Suprapubic skin (tissue), 4 donors: Measurements from ENCODE around the gene ZNF784. TPM values are rescaled to one million over a fixed set of nuclear protein-coding genes. Genes with fewer than 3 reads are reported as not detected.

Experiments used
- DNase-seq, 2 donors: peaks; one replicate each; pipeline ENCODE4 v3.0.0-alpha.2; 2019; ENCODE audit warnings: low spot score in 2 of 2
- H3K27ac ChIP-seq: fragments of 200-600 bp; sonication (generic); one replicate; pipeline ENCODE4 v1.5.1; 2019
- H3K27me3 ChIP-seq: fragments of 200-600 bp; sonication (generic); one replicate; pipeline ENCODE4 v1.5.1; 2019
- H3K36me3 ChIP-seq: fragments of 200-600 bp; sonication (generic); one replicate; pipeline ENCODE4 v1.5.1; 2019
- H3K4me1 ChIP-seq: fragments of 200-600 bp; sonication (generic); one replicate; pipeline ENCODE4 v1.5.1; 2019
- H3K4me3 ChIP-seq: fragments of 200-600 bp; sonication (generic); one replicate; pipeline ENCODE4 v1.5.1; 2019; ENCODE audit warnings: mild to moderate bottlenecking
- H3K9me3 ChIP-seq: fragments of 200-600 bp; sonication (generic); one replicate; pipeline ENCODE4 v1.5.1; 2019
- EP300 ChIP-seq: sonication (generic); formaldehyde crosslinking; IDR thresholded peaks from one replicate; pipeline ENCODE4 v1.6.1; 2017; ENCODE audit warnings: antibody characterized with exemption
- POLR2A ChIP-seq, 2 donors: fragments of 450-650 bp; IDR thresholded peaks; one replicate each; pipeline ENCODE4 v1.6.1; 2017; ENCODE audit warnings: antibody characterized with exemption in 2 of 2, mild to moderate bottlenecking in 2 of 2, moderate library complexity in 2 of 2
- POLR2AphosphoS5 ChIP-seq, 3 donors: sonication (generic); formaldehyde crosslinking; IDR thresholded peaks; one replicate each; pipeline ENCODE4 v1.6.1; 2017; ENCODE audit warnings: antibody characterized with exemption in 3 of 3
- WGBS: methylation state at CpG from one replicate; pipeline ENCODE4 v1.1.5; 2018; 5-methylcytosine and 5-hydroxymethylcytosine counted together
- total RNA-seq, 4 donors: library from RNA; depleted of rRNA; stranded (reverse); fragments of >200 nt; gene quantifications; one replicate each; pipeline ENCODE4 v1.1.0, GENCODE V29; 2016
- TF ChIP-seq, protein P1 (sequence below), 2 donors: fragments of 200-600 bp in 1 of 2; fragments of 450-650 bp in 1 of 2; sonication (generic) in 1 of 2; IDR thresholded peaks; one replicate each; pipeline ENCODE4 v1.5.1; 2016 to 2019; ENCODE audit warnings: antibody characterized with exemption in 2 of 2, mild to moderate bottlenecking in 1 of 2, moderate library complexity in 1 of 2

The ZNF784 gene
- total RNA-seq, 4 donors from 2014 or later, result 4.3 to 8.0 (median 6.5) TPM

DNA sequence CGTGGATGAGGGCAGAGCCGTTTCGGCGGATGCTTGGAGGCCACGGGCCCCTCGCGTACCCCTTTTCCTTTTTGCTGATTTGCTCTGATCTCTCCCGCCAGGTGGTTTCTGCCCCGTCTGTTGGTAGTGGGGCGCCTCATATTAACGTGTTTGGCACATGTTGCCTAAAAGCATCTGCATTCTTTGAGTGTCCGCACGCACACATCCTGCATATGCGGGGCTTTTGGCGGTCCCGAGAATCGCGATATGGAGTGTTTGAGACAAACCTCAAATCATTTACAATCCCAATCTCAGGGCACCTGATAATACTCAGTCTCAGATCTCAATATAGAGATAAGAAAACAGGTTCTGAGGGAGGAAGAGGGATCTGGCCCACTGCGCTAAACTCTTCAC is 31.3 kb upstream of the ZNF784 start:
- no peak for DNase-seq
- TF ChIP-seq POLR2AphosphoS5 (IDR thresholded peaks at IDR 0.05), result no peak
- TF ChIP-seq, protein P1, sequence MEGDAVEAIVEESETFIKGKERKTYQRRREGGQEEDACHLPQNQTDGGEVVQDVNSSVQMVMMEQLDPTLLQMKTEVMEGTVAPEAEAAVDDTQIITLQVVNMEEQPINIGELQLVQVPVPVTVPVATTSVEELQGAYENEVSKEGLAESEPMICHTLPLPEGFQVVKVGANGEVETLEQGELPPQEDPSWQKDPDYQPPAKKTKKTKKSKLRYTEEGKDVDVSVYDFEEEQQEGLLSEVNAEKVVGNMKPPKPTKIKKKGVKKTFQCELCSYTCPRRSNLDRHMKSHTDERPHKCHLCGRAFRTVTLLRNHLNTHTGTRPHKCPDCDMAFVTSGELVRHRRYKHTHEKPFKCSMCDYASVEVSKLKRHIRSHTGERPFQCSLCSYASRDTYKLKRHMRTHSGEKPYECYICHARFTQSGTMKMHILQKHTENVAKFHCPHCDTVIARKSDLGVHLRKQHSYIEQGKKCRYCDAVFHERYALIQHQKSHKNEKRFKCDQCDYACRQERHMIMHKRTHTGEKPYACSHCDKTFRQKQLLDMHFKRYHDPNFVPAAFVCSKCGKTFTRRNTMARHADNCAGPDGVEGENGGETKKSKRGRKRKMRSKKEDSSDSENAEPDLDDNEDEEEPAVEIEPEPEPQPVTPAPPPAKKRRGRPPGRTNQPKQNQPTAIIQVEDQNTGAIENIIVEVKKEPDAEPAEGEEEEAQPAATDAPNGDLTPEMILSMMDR (IDR thresholded peaks at IDR 0.05), result no peak
- no peak for TF ChIP-seq POLR2A (IDR thresholded peaks at IDR 0.05)
- no peak for TF ChIP-seq EP300
- H3K27me3 ChIP-seq, result no peaks in the 10 kb centered on the region
- H3K27ac ChIP-seq, result peak overlapping the region; percentile 99
- H3K4me3 ChIP-seq, result peak overlapping the region; percentile 87
- H3K4me1 ChIP-seq, result peaks cover 58% of the 10 kb centered on the region
- 0% methylated on average over 19 of the region's 19 CpGs for WGBS
- peaks cover 17% of the 10 kb centered on the region for H3K36me3 ChIP-seq
- H3K9me3 ChIP-seq, result no peaks in the 10 kb centered on the region

DNA sequence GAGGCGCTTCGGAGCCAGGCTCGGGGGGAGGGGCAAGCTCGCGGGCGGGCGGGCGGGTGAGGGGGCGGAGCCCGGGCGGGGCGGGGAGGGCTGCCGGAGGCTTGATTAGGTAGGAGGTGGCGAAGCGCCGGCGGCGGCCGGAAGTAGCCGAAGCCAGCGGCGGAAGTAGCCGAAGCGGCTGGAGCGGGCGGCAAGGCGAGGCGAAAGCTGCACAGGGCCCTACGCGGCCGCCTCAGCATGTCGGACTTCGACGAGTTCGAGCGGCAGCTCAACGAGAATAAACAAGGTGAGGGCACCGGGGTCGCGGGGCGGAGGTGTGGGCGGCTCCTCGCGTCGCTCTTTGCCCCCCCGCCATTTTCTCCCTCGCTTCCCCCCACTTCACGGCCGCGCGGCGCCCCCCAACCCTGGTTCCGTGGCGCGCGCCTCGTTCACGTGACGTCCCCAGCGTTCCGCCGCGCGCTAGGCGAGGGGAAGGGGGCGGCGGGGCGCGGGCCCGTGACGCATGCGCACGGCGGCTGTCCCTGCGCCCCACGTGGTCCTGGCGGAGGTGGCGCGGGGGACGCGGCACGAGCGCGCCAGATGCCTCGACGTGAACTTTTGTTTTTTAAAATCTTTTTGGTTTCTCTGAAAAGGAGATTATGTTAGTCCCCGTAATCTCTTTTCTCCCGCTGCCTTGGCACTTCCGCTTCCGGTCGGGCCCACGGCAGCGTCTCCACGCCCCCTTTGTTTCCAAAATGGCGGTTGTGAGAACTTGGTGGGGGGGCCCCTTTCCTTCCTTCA is 30.7 kb upstream of the ZNF784 start, which contains the start of gene U2AF2:
Gene U2AF2, plus strand, starts transcription at position 168 of the 780 bp plus-strand sequence. Its CDS starts 70 bp downstream, at position 238.
- H3K9me3 ChIP-seq, result no peaks in the 10 kb centered on the region
- H3K27ac ChIP-seq, result peak within 1 kb of the TSS; percentile 99
- H3K4me3 ChIP-seq, result peak within 1 kb of the TSS; percentile 87
- H3K27me3 ChIP-seq, result no peaks in the 10 kb centered on the region
- TF ChIP-seq EP300 (no peak), POLR2A (IDR thresholded peaks at IDR 0.05) (peak; percentile 24 to 64), POLR2AphosphoS5 (IDR thresholded peaks at IDR 0.05) (peak; percentile 52 to 86 (median 63))
- TF ChIP-seq, protein P1 (IDR thresholded peaks at IDR 0.05), result no peak
- DNase-seq, result peak; percentile 97 to 98
- peaks cover 54% of the 10 kb centered on the region for H3K4me1 ChIP-seq
- WGBS, result 1% methylated on average over 55 of the region's 95 CpGs
- peaks cover 11% of the 10 kb centered on the region for H3K36me3 ChIP-seq

DNA sequence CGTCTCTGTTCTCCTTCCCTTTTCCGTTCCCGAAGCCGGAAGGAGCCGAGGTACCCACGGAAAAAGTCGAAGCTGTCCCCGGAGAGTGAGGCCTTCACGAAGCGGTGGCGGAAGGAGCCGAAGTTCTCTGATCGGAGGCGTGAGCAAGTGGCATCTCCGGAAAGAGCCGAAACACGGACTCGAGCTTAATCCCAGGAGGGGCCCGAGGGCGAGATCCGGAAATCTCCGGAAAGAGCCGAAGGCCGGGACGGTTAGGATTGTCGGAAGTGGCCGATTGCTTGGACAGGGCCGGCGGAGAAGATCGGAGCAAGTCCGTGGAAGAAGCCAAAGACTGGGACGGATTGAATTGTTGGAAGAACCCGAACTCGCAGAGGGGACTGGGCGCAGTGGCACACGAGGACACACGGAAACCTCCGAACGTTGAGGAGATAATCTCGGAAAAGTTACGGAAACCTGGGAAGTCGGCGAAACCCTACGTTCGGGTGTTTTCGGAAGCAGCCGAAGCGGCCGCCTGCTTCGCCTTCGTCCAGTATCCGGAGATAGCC is 30.0 kb upstream of the ZNF784 start:
- Histone ChIP-seq H3K4me1 (peaks cover 51% of the 10 kb centered on the region), H3K9me3 (no peaks in the 10 kb centered on the region), H3K27ac (peak overlapping the region; percentile 99), H3K27me3 (no peaks in the 10 kb centered on the region), H3K36me3 (peaks cover 5% of the 10 kb centered on the region), H3K4me3 (peak overlapping the region; percentile 87)
- 0% methylated on average over 26 of the region's 52 CpGs for WGBS
- TF ChIP-seq POLR2AphosphoS5 (IDR thresholded peaks at IDR 0.05), result peak in 1 of 3 donors; percentile 44
- TF ChIP-seq POLR2A (IDR thresholded peaks at IDR 0.05), result no peak
- peak; percentile 100 for DNase-seq

DNA sequence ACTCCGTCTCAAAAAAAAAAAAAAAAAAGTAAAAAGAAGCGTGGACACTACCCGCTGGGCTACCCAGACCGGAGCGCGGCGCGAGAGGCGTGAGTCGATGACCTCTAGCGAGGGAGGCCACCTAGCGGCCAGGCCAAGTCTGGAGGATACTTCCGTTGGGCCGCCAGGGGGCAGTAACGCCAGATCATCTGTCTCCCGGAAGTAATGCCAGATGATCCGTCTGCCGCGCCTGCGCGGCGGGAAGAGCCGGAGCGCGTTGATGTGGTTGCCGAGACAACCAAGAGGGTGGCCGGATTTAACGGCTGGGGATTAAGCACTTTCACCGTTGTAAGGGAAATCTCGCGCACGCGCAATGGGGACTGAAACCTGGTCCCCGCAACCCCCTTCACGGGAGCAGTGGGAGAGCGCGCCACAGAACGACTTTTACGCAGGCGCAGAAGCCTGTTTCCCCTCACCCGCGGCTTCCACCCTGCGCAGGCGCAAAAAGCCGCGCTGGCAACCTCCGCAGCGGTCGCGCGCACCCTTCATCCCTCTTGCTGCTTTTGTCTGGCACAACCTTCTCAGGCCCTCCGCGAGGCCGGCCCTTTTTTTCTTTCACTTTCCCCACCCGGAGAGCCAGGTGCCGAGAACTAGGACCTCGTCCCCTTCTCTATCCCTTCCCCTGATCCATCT is 29.4 kb upstream of the ZNF784 start:
- DNase-seq, result peak; percentile 99
- under 1% methylated on average over 46 of the region's 57 CpGs for WGBS
- H3K9me3 ChIP-seq, result no peaks in the 10 kb centered on the region
- TF ChIP-seq, protein P1 (IDR thresholded peaks at IDR 0.05), result peak; percentile 97 to 100
- TF ChIP-seq EP300 (no peak), POLR2AphosphoS5 (IDR thresholded peaks at IDR 0.05) (peak in 1 of 3 donors; percentile 70), POLR2A (IDR thresholded peaks at IDR 0.05) (peak; percentile 52 to 85)
- peak overlapping the region; percentile 99 for H3K27ac ChIP-seq
- H3K4me1 ChIP-seq, result peaks cover 51% of the 10 kb centered on the region
- H3K36me3 ChIP-seq, result no peaks in the 10 kb centered on the region
- peak overlapping the region; percentile 87 for H3K4me3 ChIP-seq
- no peaks in the 10 kb centered on the region for H3K27me3 ChIP-seq

DNA sequence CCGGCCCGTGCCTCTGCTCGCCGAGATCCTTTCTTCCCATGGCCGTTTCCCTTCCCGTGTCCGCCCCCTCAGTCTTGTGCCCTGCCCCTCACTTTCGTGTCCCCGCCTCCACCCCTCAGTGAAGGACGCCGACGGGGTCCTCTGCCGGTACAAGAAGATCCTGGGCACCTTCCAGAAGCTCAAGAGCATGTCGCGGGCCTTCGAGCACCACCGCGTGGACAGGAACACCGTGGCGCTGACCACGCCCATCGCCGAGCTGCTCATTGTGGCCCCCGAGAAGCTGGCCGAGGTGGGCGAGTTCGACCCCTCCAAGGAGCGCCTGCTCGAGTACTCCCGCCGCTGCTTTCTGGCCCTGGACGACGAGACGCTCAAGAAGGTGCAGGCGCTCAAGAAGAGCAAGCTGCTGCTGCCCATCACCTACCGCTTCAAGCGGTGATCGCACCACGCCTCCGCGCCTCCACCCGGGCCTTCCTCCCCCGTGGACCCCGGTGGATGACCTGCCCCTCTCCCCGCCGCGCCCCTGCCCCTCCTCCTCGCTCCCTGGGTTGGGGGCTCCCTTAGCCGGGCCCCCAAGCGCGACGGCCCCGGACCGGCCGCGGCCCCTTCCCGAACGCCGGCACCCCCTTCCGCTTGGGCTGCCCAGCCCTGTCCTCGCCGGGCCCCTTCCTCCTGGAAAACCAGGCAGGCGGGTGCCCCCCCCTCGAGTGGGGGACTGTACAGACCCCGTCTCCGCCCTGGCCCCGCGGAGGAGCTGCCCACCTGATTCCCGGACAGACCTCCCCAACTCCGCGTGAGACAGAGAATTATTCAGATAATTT is 28.2 kb upstream of the ZNF784 start:
- Histone ChIP-seq H3K27ac (no peak overlapping the region), H3K27me3 (no peaks in the 10 kb centered on the region), H3K4me3 (no peak overlapping the region), H3K9me3 (no peaks in the 10 kb centered on the region), H3K36me3 (no peaks in the 10 kb centered on the region), H3K4me1 (peaks cover 49% of the 10 kb centered on the region)
- WGBS, result 81% methylated on average over 59 of the region's 71 CpGs
- DNase-seq, result peak in 1 of 2 donors; percentile 78
- TF ChIP-seq POLR2A (IDR thresholded peaks at IDR 0.05) (no peak), POLR2AphosphoS5 (IDR thresholded peaks at IDR 0.05) (no peak), EP300 (no peak)
- TF ChIP-seq, protein P1 (IDR thresholded peaks at IDR 0.05), result no peak
